Stimulated activated CD4-positive, alpha-beta T cell treated with anti-CD3 and anti-CD28 coated beads, Interleukin-15, amount 100 ng/mL, for 24 hours (primary cell): ENCODE measurements around the gene MAP7.
"Not testable (repeated sequence)": the region's sequence is repeated elsewhere in the genome, so short reads cannot be mapped to it uniquely, and the experiment has no call there.

ENCODE experiments used
- DNase-seq: peaks from one replicate; pipeline ENCODE4 v3.0.0-alpha.2; 2020

Gene MAP7

GRCh38 chr6:136501514-136501913 is 48.7 kb downstream of the MAP7 start:
- DNase-seq, result no peak

GRCh38 chr6:136501096-136501495 is 49.1 kb downstream of the MAP7 start:
- no peak for DNase-seq

DNA sequence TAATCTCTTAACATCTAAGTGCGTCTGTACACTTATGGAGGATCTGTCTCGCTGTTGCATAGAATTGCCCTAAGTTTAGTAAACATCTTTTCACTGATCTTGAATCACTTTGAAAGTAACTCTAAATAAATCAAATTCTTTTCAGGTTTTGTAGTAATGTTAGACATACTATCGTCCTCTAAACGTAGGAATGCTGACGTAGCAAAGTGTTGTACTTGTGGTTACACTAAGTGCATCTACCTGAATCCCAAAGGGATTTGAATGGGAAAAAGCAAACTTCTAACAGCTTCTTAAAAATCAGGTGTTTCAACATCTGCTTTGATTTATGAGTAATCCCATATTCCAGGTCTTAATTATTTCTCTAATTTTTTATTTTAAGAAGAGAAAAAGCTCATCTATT is 49.8 kb downstream of the MAP7 start:
- DNase-seq, result no peak

DNA sequence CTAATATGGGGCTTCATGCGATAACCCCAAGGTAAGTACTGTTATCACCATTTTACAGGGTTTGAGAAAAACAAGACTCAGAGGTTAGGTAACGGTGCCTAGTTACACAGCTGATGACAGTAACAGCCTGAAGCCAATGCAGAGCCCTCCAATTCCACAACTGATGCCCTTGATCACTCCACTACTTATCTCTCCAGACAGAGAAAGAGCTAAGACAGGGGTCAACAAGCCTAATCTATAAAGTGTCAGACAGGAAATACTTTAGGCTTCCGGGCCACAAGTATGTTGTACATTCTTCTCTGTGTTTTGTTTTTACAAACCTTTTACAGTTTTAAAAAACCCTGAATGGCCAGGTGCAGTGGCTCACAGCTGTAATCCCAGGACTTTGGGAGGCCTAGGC is 50.9 kb downstream of the MAP7 start:
- DNase-seq, result no peak

- not testable (repeated sequence) for DNase-seq
Observed at GRCh38 chr6:136496449-136496848, 53.8 kb downstream of the MAP7 start.

DNA sequence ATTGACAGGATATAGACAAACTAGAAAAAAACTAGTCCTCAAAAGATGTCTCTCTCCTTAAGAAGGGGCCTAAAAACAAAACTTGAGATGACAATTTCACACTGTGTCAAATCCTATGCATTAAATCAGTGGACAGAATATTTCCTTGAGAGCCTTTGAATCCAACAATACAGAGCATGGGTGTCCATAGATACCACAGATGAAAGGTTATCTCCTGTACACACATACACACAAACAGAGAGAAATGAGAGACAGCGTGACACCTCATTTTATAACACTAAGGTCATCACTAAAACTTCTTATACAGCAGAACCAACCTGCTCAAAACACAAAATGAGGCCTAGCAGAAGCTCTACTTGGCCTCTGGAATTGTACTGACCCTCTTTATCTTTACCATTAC is 55.5 kb downstream of the MAP7 start:
- DNase-seq, result no peak

DNA sequence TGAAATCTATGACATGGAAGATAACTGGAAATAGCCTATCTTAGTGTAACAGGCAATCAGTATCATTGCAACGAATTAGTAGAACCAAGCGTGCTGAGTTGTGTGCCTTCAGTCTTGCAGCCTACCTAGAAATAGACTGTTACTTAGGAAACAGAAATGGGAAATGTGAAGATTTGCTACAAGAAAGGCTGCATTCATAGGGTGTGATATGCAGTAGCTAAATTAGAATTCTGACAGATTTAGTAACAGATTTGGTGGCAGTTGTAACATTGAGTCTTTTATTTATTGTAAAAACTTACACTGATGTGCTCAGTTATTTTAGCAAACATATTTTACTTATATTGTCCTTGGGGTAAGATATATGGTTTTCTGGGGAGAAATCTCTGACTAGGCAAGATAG is 56.2 kb downstream of the MAP7 start:
- DNase-seq, result no peak

GRCh38 chr6:136492409-136492808 is 57.8 kb downstream of the MAP7 start:
- DNase-seq, result no peak

DNA sequence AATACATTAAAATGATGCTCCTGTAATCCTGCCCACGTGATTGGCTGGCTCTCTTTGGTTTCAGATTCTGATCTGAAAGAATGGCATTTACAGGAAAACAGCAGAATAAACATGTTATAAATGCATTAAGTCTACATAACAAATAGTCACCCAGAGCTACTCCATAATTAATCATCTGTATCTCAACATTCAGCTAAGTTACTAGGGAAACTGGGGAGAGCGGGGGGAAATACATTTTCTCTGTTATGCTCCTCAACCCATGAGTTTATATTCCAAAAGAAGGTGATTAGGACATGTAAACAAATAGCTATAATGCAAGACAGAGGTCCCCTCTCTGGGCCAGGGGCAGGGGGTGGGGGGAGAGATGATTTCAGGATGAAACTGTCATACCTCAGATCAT is 58.5 kb downstream of the MAP7 start:
- no peak for DNase-seq

- DNase-seq, result no peak
Observed at GRCh38 chr6:136491251-136491650, 59.0 kb downstream of the MAP7 start.

- DNase-seq, result not testable (repeated sequence)
Observed at GRCh38 chr6:136489689-136490033, 60.6 kb downstream of the MAP7 start.

GRCh38 chr6:136487759-136488425 is 62.3 kb downstream of the MAP7 start:
- no peak for DNase-seq

DNA sequence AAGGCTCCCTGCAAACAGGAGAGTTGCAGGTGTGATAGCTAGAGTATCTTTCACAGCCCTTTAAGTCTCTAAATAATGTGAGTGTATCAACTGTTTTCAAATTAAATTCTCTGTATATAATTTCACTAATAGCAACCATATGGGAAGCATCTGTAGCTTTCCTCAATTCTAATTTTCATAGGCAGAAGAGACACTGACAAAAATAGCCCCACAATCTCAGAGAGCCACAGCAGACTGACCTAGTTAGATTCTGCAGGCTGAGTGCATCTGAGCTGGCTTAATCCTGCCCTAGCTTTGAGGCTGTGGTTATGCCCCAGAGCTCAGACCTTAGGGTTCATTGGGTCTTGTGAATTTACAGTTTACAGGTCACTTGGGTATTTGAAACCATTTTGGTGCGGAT is 63.9 kb downstream of the MAP7 start:
- no peak for DNase-seq

GRCh38 chr6:136483906-136484305 is 66.3 kb downstream of the MAP7 start:
- no peak for DNase-seq

- DNase-seq, result not testable (repeated sequence)
Observed at GRCh38 chr6:136483005-136483404, 67.2 kb downstream of the MAP7 start.

DNA sequence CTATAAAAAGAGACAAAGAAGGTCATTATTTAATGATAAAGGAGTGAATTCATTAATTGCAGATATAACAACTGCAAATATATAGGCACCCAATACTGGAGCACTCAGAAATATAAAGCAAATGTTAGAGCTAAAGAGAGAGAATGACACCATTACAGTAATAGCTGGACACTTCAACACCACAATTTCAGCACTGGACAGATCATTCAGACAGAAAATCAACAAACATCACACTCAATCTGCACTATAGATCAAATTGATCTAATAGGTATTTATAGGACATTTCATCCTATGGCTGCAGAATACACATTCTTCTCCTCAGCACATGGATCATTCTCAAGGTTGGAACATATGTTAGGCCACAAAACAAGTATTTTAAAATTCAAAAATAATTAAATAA is 72.7 kb downstream of the MAP7 start:
- DNase-seq, result no peak

- DNase-seq, result no peak
Observed at GRCh38 chr6:136475686-136476085, 74.5 kb downstream of the MAP7 start.

DNA sequence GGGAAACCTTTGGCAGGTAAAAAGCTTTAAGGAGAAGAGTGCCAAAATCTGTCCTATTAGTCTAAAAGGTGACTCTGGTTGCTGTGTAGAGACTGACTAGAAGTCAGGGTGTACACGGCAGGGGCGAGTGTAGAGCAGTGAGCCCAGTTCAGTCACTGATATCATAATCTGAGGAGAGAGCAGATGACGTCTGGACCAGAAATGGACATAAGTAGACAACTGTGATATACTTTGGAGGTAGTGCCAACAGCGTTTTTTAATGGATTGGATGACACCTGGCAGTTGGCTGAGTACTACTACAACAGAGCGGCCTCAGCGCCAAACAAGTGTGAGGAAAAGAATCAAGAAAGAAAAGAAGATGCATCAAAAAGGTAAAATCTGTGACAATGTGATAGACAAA is 76.0 kb downstream of the MAP7 start:
- no peak for DNase-seq

- DNase-seq, result no peak
Observed at GRCh38 chr6:136471922-136472321, 78.3 kb downstream of the MAP7 start.

GRCh38 chr6:136471372-136471771 is 78.8 kb downstream of the MAP7 start:
- DNase-seq, result no peak

- DNase-seq, result no peak
Observed at GRCh38 chr6:136470044-136470443, 80.2 kb downstream of the MAP7 start.

DNA sequence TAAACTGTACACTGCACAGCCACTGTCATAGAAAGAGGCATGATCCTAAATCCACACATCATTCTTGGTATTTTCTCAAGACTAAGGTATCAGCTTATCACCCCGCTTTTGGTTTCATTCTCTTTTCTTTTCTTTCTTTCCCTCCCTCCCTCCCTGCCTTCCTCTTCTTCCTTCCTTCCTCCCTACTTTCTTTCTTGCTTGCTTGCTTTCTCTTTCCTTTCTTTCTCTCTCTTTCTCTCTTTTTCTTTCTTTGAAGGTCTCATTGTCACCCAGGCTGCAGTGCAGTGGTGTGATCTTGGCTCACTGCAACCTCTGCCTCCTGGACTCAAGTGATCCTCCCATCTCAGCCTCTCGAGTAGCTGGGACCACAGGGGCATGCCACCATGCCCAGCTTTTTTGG is 81.1 kb downstream of the MAP7 start:
- no peak for DNase-seq

DNA sequence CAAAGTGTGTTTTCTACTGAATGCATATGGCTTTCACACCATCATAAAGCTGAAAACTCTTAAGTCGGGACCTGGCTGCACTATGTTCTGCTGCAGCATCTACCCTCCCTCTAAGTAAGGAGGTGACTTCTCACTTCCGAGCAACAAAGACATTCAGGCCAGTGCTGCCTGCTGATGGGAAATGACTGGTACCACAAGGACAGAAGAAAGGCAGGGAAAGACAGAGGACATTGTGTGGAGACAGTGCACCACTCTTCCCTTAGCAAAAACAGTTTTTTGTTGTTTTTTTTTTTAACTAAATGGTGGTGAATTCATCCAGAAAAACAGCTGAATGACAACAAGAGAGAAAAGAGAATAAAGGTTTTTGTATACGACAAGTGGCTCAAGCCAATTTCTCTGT is 81.5 kb downstream of the MAP7 start:
- DNase-seq, result no peak

DNA sequence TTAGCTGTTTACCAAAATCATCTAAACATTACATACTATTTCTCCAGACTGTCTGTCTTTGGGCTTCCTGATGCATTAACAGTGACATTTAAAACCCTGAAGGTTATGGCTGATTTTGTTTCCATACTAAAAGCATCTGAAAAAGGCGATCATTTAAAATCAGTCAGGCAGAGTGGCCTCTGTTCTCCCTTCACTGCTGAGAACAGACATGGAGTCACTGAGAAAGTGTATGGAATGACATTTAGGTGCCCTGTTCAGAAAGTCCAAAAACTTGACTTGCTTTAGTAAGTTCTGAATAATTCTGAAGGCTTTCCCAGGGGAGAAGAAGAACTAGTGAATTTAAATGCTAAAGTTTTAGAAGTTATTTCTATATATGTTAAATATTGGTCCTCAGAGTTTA is 83.0 kb downstream of the MAP7 start:
- no peak for DNase-seq

- DNase-seq, result no peak
Observed at GRCh38 chr6:136466777-136467176, 83.4 kb downstream of the MAP7 start.
